HEK293T (cell line): ENCODE results near the gene TTC33.

Source experiments
- ARNT ChIP-seq: fragments of 450-650 bp; IDR thresholded peaks from 2 replicates; pipeline ENCODE4 v1.6.1; 2017; ENCODE audit warnings: mild to moderate bottlenecking
- CTBP1 ChIP-seq: fragments of 450-650 bp; IDR thresholded peaks from 2 replicates; pipeline ENCODE4 v1.6.1; 2016; ENCODE audit warnings: borderline replicate concordance
- ELF4 ChIP-seq: fragments of 450-650 bp; IDR thresholded peaks from 2 replicates; pipeline ENCODE4 v1.6.1; 2017; ENCODE audit warnings: antibody characterized with exemption
- FOXA1 ChIP-seq: fragments of 450-650 bp; IDR thresholded peaks from 2 replicates; pipeline ENCODE4 v1.6.1; 2016; ENCODE audit warnings: mild to moderate bottlenecking
- FOXK2 ChIP-seq: fragments of 450-650 bp; IDR thresholded peaks from 2 replicates; pipeline ENCODE4 v1.6.1; 2016; ENCODE audit warnings: mild to moderate bottlenecking
- FOXM1 ChIP-seq: fragments of 450-650 bp; IDR thresholded peaks from 2 replicates; pipeline ENCODE4 v1.6.1; 2017; ENCODE audit warnings: mild to moderate bottlenecking, borderline replicate concordance
- HDGF ChIP-seq: fragments of 450-650 bp; IDR thresholded peaks from 2 replicates; pipeline ENCODE4 v1.6.1; 2017; ENCODE audit warnings: antibody characterized with exemption, borderline replicate concordance
- NFRKB ChIP-seq: fragments of 450-650 bp; IDR thresholded peaks from 2 replicates; pipeline ENCODE4 v1.6.1; 2016; ENCODE audit warnings: mild to moderate bottlenecking, moderate library complexity
- PKNOX1 ChIP-seq: fragments of 450-650 bp; IDR thresholded peaks from 2 replicates; pipeline ENCODE4 v1.6.1; 2016
- SP1 ChIP-seq: fragments of 450-650 bp; IDR thresholded peaks from 2 replicates; pipeline ENCODE4 v1.6.1; 2017
- SUZ12 ChIP-seq: fragments of 450-650 bp; IDR thresholded peaks from 2 replicates; pipeline ENCODE4 v1.6.1; 2016; ENCODE audit warnings: mild to moderate bottlenecking
- TARDBP ChIP-seq: fragments of 450-650 bp; IDR thresholded peaks from 2 replicates; pipeline ENCODE4 v1.6.1; 2016

- TF ChIP-seq PKNOX1 (no peak), HDGF (no peak), FOXM1 (no peak), FOXA1 (no peak), SUZ12 (no peak), FOXK2 (no peak), ELF4 (no peak), TARDBP (no peak), CTBP1 (no peak), ARNT (no peak), SP1 (no peak), NFRKB (no peak)
Measured at GRCh38 chr5:40716000-40716399, 39.8 kb downstream of the TTC33 start.
